HG03066 (cell line): ENCODE results near the gene ALDH9A1.

Source experiments
- ATAC-seq: cut with Tn5 transposase; IDR thresholded peaks from one replicate; pipeline ENCODE4 v1.9.1; 2021; ENCODE audit warnings: low read depth; ENCODE audit not compliant: unreplicated experiment

The ALDH9A1 gene

DNA sequence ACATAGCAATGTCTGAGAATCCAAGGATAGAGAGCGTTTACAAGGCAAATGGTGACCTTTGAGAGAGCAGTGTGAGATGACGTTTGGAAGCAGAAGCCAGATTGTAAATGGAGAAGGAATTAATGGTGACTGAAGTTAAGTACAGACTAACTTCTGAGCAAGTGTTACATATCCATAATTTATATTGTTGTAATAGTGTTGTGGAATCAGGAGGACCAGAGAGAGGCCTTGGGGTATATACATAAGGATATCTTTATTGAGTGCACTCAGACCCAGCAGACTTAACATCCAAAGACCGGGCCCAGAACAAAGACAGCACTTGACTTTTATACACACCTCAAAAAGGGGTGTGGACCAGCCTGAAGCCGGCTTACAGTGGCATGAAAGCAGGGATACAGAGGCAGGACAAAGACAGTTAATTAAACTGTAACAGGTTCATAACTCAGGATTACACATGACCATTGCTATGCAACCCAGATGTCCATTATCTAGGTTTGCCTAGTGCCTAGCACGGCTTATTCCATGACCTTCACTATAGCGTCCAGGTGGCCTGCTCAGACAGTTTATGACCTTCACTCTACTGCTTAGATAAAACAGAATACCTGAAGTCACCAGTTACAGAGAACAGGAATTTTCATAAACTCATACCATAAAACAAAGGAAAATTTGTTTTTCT is 70.1 kb downstream of the ALDH9A1 start:
- no peak for ATAC-seq

DNA sequence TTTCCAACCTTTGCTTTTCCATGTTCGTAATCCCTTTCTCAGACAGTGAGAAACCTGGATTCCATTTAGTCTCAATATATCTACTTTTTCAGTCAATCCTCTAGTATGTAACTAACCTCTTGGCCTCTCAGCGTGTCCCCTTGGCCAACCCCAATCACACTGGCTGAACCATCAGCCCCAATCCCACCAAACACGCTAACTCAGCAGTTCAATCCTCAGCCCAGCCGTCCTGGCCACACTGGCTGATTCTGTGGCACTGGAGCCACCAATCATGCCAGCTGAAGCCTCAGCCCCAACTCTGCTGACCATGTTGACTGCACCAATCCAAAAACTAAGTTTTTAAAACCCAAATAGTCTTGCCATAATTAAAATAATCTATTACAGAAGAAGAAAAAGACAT is 73.9 kb downstream of the ALDH9A1 start:
- no peak for ATAC-seq

DNA sequence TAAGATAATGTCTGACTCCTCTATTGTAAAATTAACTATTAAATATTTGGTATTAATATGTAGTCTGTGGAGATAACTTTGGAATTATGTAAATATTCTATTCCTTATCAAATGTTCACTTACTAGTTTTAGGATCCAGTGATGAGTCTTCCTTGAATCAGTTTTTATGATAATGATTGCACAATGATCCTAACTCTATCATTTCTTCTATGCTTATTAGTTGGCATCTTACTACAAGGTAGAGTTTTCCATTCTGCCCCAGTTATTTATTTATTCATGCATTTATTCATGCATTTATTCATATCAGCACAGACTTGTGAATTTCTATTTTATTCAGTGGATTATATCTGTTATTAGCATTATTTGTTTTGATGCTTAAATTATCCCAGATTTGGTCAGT is 74.7 kb downstream of the ALDH9A1 start:
- no peak for ATAC-seq

DNA sequence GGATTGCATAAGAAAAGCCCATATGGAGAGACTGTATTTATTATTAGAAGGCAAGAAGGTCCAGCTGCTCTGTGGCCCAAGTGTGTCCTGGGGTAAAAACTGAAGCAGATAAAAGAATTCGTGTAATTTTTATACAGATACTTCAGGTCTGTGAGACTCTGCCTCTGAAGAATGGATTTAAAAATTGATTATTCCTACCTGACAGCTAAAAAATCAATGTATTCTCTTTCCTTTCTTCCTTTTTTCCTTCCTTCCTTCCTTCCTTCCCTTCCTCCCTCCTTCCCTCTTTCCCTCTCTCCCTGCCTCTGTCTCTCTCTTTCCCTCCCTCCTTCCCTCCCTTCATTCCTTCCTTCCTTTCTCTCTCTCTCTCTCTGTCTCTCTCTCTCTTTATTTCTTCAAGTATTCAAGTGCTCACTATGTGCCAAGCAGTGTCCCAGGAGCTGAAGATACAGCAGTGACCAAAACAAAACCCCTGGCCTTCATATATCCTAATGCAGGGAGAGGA is 78.7 kb downstream of the ALDH9A1 start:
- no peak for ATAC-seq

DNA sequence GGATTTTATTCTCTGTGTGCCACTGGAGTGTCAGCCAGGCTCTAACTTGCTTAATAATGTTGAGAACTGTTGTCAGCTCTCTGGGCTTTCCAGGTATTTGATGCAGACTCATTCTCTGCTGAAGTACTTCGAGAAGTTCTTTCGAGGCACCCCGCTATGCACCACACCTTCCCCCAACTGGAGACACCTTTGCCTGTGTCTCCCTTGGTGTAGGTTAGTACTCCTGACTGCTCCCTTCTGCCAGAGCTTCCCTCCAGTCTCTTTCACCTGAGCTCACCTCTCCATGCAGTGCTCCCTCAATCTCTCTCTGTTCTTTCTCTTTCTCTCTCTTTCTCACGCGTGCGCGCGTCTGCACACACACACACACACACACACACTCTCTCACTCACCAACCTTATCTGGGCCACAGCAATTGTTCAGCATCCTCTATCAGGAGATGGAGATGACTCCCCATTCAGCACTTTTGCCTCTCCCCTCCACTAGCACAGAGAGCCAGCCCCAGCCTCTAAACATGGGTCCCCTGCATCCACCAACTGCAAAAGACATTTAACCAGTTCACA is 81.3 kb downstream of the ALDH9A1 start:
- no peak for ATAC-seq

DNA sequence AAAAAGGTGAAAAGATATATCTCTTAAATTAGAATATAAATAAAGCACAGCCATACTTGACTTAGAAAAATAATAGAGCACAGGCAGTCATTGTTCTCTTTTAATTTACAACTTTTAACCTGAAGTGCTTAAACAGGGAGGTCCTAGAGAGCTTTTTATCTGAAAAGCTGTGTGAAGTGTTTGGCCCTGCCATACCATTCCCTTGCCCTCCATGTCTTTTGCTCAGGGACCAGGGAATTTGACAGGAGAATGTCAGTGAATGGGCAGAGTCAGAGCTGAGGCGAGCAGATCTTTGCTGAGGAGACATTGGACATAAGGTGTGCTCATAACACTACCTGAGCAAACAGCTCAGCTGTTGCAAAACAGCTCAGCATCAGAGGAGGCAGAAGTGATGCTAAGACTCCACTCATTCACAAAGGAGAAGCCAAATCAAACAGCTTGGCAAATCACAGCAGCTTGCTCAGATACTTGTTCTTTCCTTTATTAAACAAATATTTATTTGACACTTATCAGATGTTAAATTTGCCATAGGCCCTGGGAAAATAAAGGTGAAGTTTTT is 82.2 kb downstream of the ALDH9A1 start:
- ATAC-seq: no peak
